Neural crest cell (in vitro differentiated cells): ENCODE measurements around the gene EFCAB8. TPM values are rescaled to one million over a fixed set of nuclear protein-coding genes. Genes with fewer than 3 reads are reported as not detected.

ENCODE experiments used
- DNase-seq: peaks from one replicate; pipeline ENCODE4 v3.0.0; 2021; ENCODE audit warnings: low read depth, mixed read lengths, low spot score
- H3K27ac Mint-ChIP-seq: one replicate; pipeline ENCODE4 v1.8.0; 2021; ENCODE audit warnings: mild to moderate bottlenecking, mixed read lengths; ENCODE audit not compliant: unreplicated experiment
- H3K27me3 Mint-ChIP-seq: 2 replicates; pipeline ENCODE4 v1.8.0; 2021; ENCODE audit warnings: low read depth, mild to moderate bottlenecking, mixed read lengths
- H3K36me3 Mint-ChIP-seq: 2 replicates; pipeline ENCODE4 v1.8.0; 2021; ENCODE audit warnings: low read depth, mild to moderate bottlenecking, mixed read lengths
- H3K4me1 Mint-ChIP-seq: 2 replicates; pipeline ENCODE4 v1.8.0; 2021; ENCODE audit warnings: mixed read lengths
- H3K4me3 Mint-ChIP-seq: one replicate; pipeline ENCODE4 v1.8.0; 2021; ENCODE audit warnings: mild to moderate bottlenecking, mixed read lengths
- H3K9me3 Mint-ChIP-seq: 2 replicates; pipeline ENCODE4 v1.8.0; 2021; ENCODE audit warnings: mixed read lengths
- CTCF ChIP-seq: fragments of 200-600 bp; sonication (generic); conservative IDR thresholded peaks from 2 replicates; pipeline ENCODE4 v1.5.0; 2021; ENCODE audit warnings: antibody characterized with exemption, mild to moderate bottlenecking
- total RNA-seq: library from RNA; stranded (reverse); gene quantifications from 2 replicates; pipeline ENCODE4 v1.2.1, GENCODE V29; 2021

The EFCAB8 gene
- total RNA-seq, 1 donor from 2014 or later, result 0.26 TPM

DNA sequence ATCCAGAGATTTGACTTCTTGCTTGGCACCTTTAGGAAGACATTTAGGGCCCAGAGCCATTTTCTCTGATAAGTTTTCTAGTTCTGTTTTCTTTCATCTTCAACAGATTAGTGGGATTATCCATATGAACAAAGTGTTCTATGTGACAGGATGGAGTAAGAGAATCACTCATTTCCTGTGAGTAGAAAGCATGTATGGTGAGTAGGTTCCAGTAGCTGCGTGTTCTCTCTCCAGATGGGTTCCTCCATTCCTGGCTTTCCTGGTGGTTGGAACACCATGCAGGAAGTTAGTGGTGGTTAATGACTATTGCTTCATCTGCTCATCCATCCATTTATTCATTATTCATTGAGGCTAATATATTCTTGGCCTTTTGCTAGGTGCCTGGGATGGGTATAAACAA, 54.0 kb downstream of the EFCAB8 start:
- peaks cover 8% of the 10 kb centered on the region for H3K4me1 Mint-ChIP-seq

DNA sequence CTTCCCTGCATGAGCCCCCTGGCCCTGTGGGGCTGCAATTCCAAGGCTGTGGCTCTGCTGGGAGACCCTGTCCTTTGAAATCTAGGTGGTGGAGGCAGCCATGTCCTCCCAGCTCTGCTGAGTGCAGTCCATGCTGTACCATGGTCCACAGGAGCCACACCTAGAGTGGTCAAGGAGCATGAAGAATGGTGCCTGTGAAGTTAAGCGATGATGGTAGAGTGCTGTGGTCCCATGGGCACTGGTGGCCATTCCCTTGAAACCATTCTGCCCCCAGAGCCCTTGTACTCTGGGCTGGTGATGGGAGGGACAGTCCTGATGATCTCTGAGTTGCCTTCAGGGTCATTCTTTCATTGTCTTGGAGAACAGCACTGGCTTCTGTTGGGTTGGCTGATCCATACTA, 55.3 kb downstream of the EFCAB8 start:
- DNase-seq, result no peak
- peaks cover 2% of the 10 kb centered on the region for H3K36me3 Mint-ChIP-seq
- peaks cover 14% of the 10 kb centered on the region for H3K9me3 Mint-ChIP-seq
- H3K4me3 Mint-ChIP-seq, result no peak overlapping the region
- no peak for TF ChIP-seq CTCF
- peaks cover 8% of the 10 kb centered on the region for H3K4me1 Mint-ChIP-seq
- peaks cover 6% of the 10 kb centered on the region for H3K27me3 Mint-ChIP-seq
- no peak overlapping the region for H3K27ac Mint-ChIP-seq

More for the DNA sequence above, 54.0 kb downstream of the EFCAB8 start:
- DNase-seq, result no peak
- no peak overlapping the region for H3K4me3 Mint-ChIP-seq
- H3K27me3 Mint-ChIP-seq, result peaks cover 2% of the 10 kb centered on the region
- TF ChIP-seq CTCF, result no peak
- H3K36me3 Mint-ChIP-seq, result peaks cover 2% of the 10 kb centered on the region
- H3K9me3 Mint-ChIP-seq, result peaks cover 14% of the 10 kb centered on the region
- H3K27ac Mint-ChIP-seq, result no peak overlapping the region

DNA sequence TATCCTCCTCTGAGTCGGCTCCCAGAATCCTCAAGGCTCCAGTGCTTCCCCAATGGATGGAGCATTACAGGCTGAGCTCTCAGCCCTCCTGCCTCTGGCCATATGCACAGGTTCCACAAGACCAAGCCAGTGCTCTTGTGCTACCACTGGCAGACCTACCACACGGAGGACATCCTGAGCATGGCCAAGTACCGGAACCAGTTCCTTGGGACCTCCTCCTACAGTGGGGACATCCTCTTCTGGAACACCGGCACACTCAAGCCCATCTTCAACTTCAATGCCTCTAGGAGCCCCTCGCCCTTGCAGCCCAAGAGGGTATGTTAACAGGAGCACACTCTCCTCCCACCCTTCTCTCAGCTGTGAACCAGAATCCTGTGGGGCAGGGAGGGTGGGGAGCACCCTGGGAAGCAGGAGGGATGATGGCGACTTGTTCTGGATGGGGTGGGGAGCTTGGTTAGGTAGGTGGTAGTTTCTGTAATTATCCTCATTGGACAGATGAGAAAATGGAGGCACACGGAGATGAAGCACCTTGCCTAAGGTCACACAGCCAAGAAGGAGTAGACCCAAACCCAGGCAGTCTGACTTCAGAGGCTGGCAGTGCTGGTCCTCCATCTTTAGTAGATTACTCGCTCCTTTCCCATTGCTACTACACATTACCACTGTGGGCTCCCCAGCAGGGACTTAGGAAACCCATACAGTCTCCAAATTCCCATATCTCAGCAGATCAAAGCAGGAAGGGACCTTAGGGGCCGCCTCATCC, 58.6 kb downstream of the EFCAB8 start:
- H3K27ac Mint-ChIP-seq, result no peak overlapping the region
- H3K27me3 Mint-ChIP-seq, result peaks cover 8% of the 10 kb centered on the region
- peaks cover 4% of the 10 kb centered on the region for H3K4me1 Mint-ChIP-seq
- no peak overlapping the region for H3K4me3 Mint-ChIP-seq
- TF ChIP-seq CTCF, result no peak
- peaks cover 14% of the 10 kb centered on the region for H3K9me3 Mint-ChIP-seq
- peaks cover 2% of the 10 kb centered on the region for H3K36me3 Mint-ChIP-seq
- no peak for DNase-seq

DNA sequence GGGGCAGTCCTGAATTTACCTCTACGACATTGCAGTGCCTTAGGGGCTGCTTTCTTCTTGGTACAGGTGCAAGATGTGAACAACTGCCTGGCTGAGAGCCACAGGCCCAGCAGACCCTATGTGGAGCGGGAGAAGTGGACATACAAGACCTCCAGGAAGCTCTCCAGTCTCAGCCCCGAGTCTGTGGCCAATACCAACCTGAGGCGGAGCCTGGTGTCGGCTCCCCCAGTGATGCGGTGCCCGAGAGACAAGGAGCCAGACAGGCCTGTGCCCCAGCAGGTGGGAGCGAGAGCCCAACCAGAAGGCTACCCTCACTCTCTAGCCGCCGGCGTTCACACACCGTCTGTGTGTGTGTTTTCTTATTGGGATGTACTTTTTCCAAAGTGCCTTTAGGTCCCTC, 59.6 kb downstream of the EFCAB8 start:
- no peak for DNase-seq
- TF ChIP-seq CTCF, result no peak
- Mint-ChIP-seq H3K27ac (no peak overlapping the region), H3K27me3 (peaks cover 8% of the 10 kb centered on the region), H3K36me3 (peaks cover 2% of the 10 kb centered on the region), H3K9me3 (peaks cover 14% of the 10 kb centered on the region), H3K4me3 (no peak overlapping the region), H3K4me1 (peaks cover 5% of the 10 kb centered on the region)

DNA sequence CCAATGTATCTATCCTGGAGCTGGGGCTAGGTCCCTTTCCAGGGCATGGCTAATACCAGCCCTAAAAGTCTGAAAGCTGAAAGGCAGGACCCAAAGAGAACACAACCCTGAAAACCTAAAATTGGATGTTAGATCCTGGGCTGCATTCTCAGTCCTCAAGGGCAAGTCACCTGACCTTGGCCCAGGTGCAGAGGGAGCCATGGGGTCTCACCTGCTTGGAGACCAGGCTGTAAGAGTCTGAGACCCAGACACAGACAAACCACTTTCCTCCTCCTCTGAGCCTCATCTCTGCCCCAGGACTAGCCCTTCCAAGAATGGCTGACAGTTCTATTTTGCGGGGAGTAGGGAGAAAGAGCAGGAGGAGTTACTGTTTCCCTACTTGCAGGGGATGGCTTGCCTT, 60.0 kb downstream of the EFCAB8 start:
- Mint-ChIP-seq H3K27ac (no peak overlapping the region), H3K9me3 (peaks cover 14% of the 10 kb centered on the region), H3K27me3 (peaks cover 8% of the 10 kb centered on the region), H3K36me3 (peaks cover 2% of the 10 kb centered on the region), H3K4me1 (peaks cover 5% of the 10 kb centered on the region), H3K4me3 (no peak overlapping the region)
- DNase-seq, result no peak
- TF ChIP-seq CTCF, result no peak
